Endodermal cell (in vitro differentiated cells): Measurements from ENCODE around the gene ROR2. TPM values are rescaled to one million over a fixed set of nuclear protein-coding genes. Genes with fewer than 3 reads are reported as not detected.

Experiments used
- DNase-seq: peaks from one replicate; pipeline ENCODE4 v3.0.0-alpha.2; 2017
- H3K27ac ChIP-seq: 2 replicates; pipeline ENCODE4 v1.5.1; 2013; ENCODE audit warnings: mild to moderate bottlenecking, low read depth, low read length, moderate library complexity
- H3K27me3 ChIP-seq: 2 replicates; pipeline ENCODE4 v1.6.1; 2013; ENCODE audit warnings: mild to moderate bottlenecking, low read length, moderate library complexity; ENCODE audit not compliant: insufficient read depth, control insufficient read depth, poor library complexity, severe bottlenecking
- H3K36me3 ChIP-seq: 2 replicates; pipeline ENCODE4 v1.7.0; 2013; ENCODE audit warnings: mild to moderate bottlenecking, low read length, moderate library complexity; ENCODE audit not compliant: control insufficient read depth, insufficient read depth
- H3K4me1 ChIP-seq: one replicate; pipeline ENCODE4 v1.7.0; 2013; ENCODE audit warnings: low read length; ENCODE audit not compliant: control insufficient read depth, insufficient read depth
- H3K4me3 ChIP-seq: 2 replicates; pipeline ENCODE4 v1.5.1; 2013; ENCODE audit warnings: mild to moderate bottlenecking, low read length, moderate library complexity
- H3K9ac ChIP-seq: 2 replicates; pipeline ENCODE4 v1.6.1; 2013; ENCODE audit warnings: mild to moderate bottlenecking, low read length, moderate library complexity; ENCODE audit not compliant: poor library complexity, severe bottlenecking; ENCODE audit errors: extremely low read depth
- H3K9me3 ChIP-seq: 2 replicates; pipeline ENCODE4 v1.6.1; 2013; ENCODE audit warnings: mild to moderate bottlenecking, low read length, moderate library complexity; ENCODE audit not compliant: control insufficient read depth
- H3K27ac Mint-ChIP-seq: 2 replicates; pipeline ENCODE4 v1.8.0; 2020; ENCODE audit warnings: mixed read lengths
- H3K27me3 Mint-ChIP-seq: 2 replicates; pipeline ENCODE4 v1.8.0; 2021; ENCODE audit warnings: mild to moderate bottlenecking, mixed read lengths; ENCODE audit not compliant: insufficient read depth
- H3K36me3 Mint-ChIP-seq: 2 replicates; pipeline ENCODE4 v1.8.0; 2020; ENCODE audit warnings: low read depth, mixed read lengths
- H3K4me1 Mint-ChIP-seq: 2 replicates; pipeline ENCODE4 v1.8.0; 2020; ENCODE audit warnings: mixed read lengths
- H3K4me3 Mint-ChIP-seq: 2 replicates; pipeline ENCODE4 v1.8.0; 2020; ENCODE audit warnings: mild to moderate bottlenecking, moderate library complexity, mixed read lengths
- H3K9me3 Mint-ChIP-seq: 2 replicates; pipeline ENCODE4 v1.8.0; 2020; ENCODE audit warnings: mild to moderate bottlenecking, mixed read lengths
- WGBS, 2 experiments: methylation state at CpG; one replicate each; pipeline versions ENCODE4 v1.1.5 to v1.1.7; 2013; ENCODE audit warnings: missing lambda C conversion rate in 2 of 2, mixed read lengths in 1 of 2; ENCODE audit not compliant: insufficient coverage in 1 of 2, insufficient read length in 1 of 2; 5-methylcytosine and 5-hydroxymethylcytosine counted together
- total RNA-seq, 2 donors: library from RNA; stranded (reverse); fragmentation: NEBNext Ultra II Directional in 1 of 2; extraction: Animal tissue kit (Norgen Biotek cat#: 25700) in 1 of 2; gene quantifications; 2 replicates in 1 of 2; 3 replicates in 1 of 2; pipeline ENCODE4 v1.2.1, GENCODE V29; 2021
- TF ChIP-seq, protein P1 (sequence below): fragments of 200-600 bp; sonication (generic); conservative IDR thresholded peaks from 2 replicates; pipeline ENCODE4 v1.5.0; 2021; ENCODE audit warnings: antibody characterized with exemption, mild to moderate bottlenecking

Gene ROR2
- total RNA-seq, 2 donors from 2014 or later, result 104 to 160 TPM

DNA sequence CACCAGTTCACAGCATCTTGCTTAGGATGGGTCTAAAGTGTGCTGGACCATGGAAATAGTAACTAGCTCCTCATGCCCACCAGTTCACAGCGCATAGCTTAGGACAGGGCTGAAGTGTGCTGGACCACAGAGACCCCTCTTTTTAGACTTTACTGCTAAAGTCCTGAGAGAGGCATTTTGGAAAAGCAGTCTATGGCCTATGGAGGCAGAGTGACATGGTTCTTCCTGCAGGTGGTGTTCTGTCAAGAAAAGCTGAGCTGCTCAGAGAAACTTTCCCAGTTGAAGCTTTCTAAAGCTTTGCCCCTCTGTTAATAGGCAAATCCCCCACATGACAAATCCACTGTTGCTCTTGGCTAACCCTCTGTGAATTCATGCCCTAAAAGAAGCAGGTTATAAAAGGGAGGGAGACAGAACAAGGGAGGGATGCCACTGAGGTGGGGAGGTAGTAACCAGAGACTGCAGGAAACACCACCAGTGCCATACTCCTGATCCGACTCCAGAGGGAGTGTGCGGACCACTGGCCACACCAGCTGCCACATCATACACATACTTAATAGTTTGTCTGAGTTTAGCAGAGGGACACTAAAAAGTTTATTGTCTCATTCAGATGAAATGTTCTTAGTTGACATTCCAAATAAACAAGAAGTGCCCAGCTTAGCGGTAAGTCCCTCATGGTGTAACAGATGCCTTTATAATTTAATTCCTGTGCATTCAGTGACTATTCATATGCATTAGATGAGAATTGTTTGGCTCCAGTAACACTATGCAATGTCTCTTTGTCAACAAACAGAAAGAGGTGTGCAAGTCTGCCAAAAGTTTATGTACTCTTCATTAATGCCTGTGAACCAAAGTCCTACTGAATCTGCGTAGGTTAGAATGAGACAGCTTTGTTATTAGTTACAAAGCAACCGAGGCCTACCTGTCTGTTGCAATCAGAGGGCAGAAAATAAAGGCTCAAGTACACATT is 290.2 kb downstream of the ROR2 start:
- Histone ChIP-seq H3K27ac (no peak overlapping the region), H3K9me3 (no peaks in the 10 kb centered on the region), H3K4me1 (no peaks in the 10 kb centered on the region), H3K36me3 (peaks cover 5% of the 10 kb centered on the region), H3K9ac (no peak overlapping the region), H3K27me3 (no peaks in the 10 kb centered on the region), H3K4me3 (no peak overlapping the region)
- H3K36me3 Mint-ChIP-seq, result no peaks in the 10 kb centered on the region
- TF ChIP-seq, protein P1, sequence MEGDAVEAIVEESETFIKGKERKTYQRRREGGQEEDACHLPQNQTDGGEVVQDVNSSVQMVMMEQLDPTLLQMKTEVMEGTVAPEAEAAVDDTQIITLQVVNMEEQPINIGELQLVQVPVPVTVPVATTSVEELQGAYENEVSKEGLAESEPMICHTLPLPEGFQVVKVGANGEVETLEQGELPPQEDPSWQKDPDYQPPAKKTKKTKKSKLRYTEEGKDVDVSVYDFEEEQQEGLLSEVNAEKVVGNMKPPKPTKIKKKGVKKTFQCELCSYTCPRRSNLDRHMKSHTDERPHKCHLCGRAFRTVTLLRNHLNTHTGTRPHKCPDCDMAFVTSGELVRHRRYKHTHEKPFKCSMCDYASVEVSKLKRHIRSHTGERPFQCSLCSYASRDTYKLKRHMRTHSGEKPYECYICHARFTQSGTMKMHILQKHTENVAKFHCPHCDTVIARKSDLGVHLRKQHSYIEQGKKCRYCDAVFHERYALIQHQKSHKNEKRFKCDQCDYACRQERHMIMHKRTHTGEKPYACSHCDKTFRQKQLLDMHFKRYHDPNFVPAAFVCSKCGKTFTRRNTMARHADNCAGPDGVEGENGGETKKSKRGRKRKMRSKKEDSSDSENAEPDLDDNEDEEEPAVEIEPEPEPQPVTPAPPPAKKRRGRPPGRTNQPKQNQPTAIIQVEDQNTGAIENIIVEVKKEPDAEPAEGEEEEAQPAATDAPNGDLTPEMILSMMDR, result peak; percentile 87
- peak; percentile 76 for DNase-seq
- H3K4me1 Mint-ChIP-seq, result peaks cover 4% of the 10 kb centered on the region
- no peaks in the 10 kb centered on the region for H3K9me3 Mint-ChIP-seq
- peaks cover 6% of the 10 kb centered on the region for H3K27me3 Mint-ChIP-seq
- H3K27ac Mint-ChIP-seq, result no peak overlapping the region
- WGBS, 2 experiments, result 71 to 81% methylated on average over 5 to 6 of the region's 6 CpGs
- H3K4me3 Mint-ChIP-seq, result no peak overlapping the region

DNA sequence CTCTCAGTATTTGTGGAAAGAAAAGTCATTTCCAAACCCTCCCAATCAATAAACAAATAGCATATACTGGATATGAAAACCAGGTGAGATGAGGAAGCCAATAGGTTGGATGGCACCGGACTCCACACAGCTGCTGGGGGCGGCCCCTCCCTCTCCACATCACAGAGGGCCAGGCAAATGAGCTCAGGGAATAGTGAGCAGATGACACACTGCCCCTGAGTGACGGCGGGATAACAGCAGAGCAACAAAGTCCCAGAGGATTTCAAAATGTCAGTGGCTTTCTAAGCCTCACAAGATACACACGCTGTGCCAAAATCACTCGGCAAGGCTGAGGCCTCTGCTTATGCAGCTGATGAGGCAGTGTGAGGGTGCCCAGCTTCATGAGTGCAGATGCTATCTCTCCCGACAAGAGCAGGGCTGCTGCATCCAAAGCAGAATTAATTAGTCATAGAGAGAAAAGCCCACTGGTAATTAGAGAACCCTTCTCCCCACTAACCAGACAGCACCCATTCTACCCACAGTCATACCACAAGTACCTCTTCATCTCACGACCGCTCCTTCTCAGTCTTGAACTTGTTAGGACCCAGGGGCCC is 291.4 kb downstream of the ROR2 start:
- Mint-ChIP-seq H3K36me3 (no peaks in the 10 kb centered on the region), H3K4me3 (no peak overlapping the region), H3K4me1 (peaks cover 11% of the 10 kb centered on the region), H3K27ac (no peak overlapping the region), H3K9me3 (no peaks in the 10 kb centered on the region), H3K27me3 (peaks cover 2% of the 10 kb centered on the region)
- H3K9me3 ChIP-seq, result peaks cover 5% of the 10 kb centered on the region
- H3K4me3 ChIP-seq, result no peak overlapping the region
- DNase-seq, result no peak
- H3K36me3 ChIP-seq, result peaks cover 5% of the 10 kb centered on the region
- H3K9ac ChIP-seq, result no peak overlapping the region
- TF ChIP-seq, protein P1, result no peak
- WGBS, 2 experiments, result 91 to 98% methylated on average over 6 to 9 of the region's 9 CpGs
- H3K27me3 ChIP-seq, result no peaks in the 10 kb centered on the region
- no peaks in the 10 kb centered on the region for H3K4me1 ChIP-seq
- no peak overlapping the region for H3K27ac ChIP-seq

DNA sequence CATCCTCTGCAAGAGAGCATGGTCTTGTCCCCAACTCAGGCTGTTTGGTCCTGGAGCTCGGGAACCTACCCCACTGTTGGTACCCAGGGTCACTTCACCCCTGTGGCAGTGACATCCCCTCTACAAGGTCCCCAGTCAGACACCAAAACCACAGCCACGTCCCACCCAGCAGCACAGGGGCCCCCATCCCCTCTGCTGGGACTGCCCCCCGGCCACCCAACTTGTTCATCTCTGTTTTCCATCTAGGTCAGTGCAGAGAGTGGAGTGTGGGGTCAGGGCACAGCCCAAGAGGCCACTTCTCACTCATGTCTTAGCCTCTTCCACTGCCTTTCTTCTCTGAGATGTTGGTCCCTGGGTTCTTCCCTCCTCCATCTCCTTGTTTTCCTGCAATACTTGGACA is 292.5 kb downstream of the ROR2 start:
- Histone ChIP-seq H3K36me3 (peaks cover 5% of the 10 kb centered on the region), H3K4me3 (no peak overlapping the region), H3K27ac (no peak overlapping the region), H3K9ac (no peak overlapping the region), H3K27me3 (no peaks in the 10 kb centered on the region), H3K9me3 (peaks cover 5% of the 10 kb centered on the region), H3K4me1 (no peaks in the 10 kb centered on the region)
- Mint-ChIP-seq H3K27me3 (no peaks in the 10 kb centered on the region), H3K27ac (no peak overlapping the region), H3K4me1 (peaks cover 17% of the 10 kb centered on the region), H3K9me3 (no peaks in the 10 kb centered on the region), H3K4me3 (no peak overlapping the region), H3K36me3 (no peaks in the 10 kb centered on the region)
- 94% methylated on average over 3 of the region's 3 CpGs; no CpG with 5 or more reads in 1 of the 2 experiments for WGBS, 2 experiments
- TF ChIP-seq, protein P1, result no peak
- DNase-seq, result no peak
